Measurements from ENCODE around the gene PLA2G1B.

DNA sequence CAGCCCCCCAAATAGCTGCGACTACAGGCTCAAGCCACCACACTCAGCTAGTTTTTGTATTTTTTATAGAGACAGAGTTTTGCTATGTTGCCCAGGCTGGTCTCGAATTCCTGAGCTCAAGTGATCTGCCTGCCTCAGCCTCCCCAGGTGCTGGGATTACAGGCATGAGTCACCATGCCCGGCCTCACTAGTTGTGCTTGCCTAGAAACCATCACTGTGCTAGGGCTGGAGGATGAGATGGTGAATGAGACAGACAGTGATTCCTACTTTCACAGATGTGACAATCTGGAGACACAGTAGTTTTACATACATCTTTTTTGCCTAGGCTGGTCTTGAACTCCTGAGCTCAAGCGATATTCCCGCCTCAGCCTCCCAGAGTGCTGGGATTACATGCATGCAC lies 48.8 kb upstream of the PLA2G1B start:
- TF ChIP-seq, protein P1, sequence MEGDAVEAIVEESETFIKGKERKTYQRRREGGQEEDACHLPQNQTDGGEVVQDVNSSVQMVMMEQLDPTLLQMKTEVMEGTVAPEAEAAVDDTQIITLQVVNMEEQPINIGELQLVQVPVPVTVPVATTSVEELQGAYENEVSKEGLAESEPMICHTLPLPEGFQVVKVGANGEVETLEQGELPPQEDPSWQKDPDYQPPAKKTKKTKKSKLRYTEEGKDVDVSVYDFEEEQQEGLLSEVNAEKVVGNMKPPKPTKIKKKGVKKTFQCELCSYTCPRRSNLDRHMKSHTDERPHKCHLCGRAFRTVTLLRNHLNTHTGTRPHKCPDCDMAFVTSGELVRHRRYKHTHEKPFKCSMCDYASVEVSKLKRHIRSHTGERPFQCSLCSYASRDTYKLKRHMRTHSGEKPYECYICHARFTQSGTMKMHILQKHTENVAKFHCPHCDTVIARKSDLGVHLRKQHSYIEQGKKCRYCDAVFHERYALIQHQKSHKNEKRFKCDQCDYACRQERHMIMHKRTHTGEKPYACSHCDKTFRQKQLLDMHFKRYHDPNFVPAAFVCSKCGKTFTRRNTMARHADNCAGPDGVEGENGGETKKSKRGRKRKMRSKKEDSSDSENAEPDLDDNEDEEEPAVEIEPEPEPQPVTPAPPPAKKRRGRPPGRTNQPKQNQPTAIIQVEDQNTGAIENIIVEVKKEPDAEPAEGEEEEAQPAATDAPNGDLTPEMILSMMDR (IDR thresholded peaks at IDR 0.05) = no peak
- TF ChIP-seq POLR2AphosphoS5 (IDR thresholded peaks at IDR 0.05) (no peak), POLR2A (IDR thresholded peaks at IDR 0.05) (no peak)

All from transverse colon (tissue), 4 donors.